H1 (cell line): ENCODE data around the gene MYL3. TPM values are rescaled to one million over a fixed set of nuclear protein-coding genes. Genes with fewer than 3 reads are reported as not detected.

Source experiments
- BCL11A ChIP-seq, 2 experiments: IDR thresholded peaks; one replicate each; pipeline ENCODE4 v1.6.1; 2011; ENCODE audit warnings: low read depth in 2 of 2, low read length in 2 of 2, mild to moderate bottlenecking in 2 of 2
- JUND ChIP-seq: IDR thresholded peaks from 2 replicates; pipeline ENCODE4 v1.6.1; 2011; ENCODE audit warnings: mild to moderate bottlenecking, improper control_type of control experiment, low read length
- MAX ChIP-seq: IDR thresholded peaks from 2 replicates; pipeline ENCODE4 v1.6.1; 2012; ENCODE audit warnings: inconsistent platforms
- POU5F1 ChIP-seq: IDR thresholded peaks from 2 replicates; pipeline ENCODE4 v1.6.1; 2011; ENCODE audit warnings: low read depth, mild to moderate bottlenecking, low read length, moderate library complexity
- RNF2 ChIP-seq: fragments of 200-900, 300-1000 bp; sonication (generic); IDR thresholded peaks from 2 replicates; pipeline ENCODE4 v1.7.1; 2016; ENCODE audit warnings: borderline replicate concordance, low read depth, mild to moderate bottlenecking, antibody characterized with exemption, low read length; ENCODE audit not compliant: poor library complexity, severe bottlenecking; ENCODE audit errors: missing control alignments
- SAP30 ChIP-seq: fragments of 300-600 bp; sonication (generic); IDR thresholded peaks from 2 replicates; pipeline ENCODE4 v1.7.1; 2012; ENCODE audit warnings: low read length, moderate library complexity, mild to moderate bottlenecking, inconsistent platforms; ENCODE audit not compliant: insufficient read depth, insufficient replicate concordance
- TBP ChIP-seq: IDR thresholded peaks from 2 replicates; pipeline ENCODE4 v1.6.1; 2011; ENCODE audit warnings: low read depth, low read length, improper control_type of control experiment
- TCF12 ChIP-seq: IDR thresholded peaks from 2 replicates; pipeline ENCODE4 v1.6.1; 2011; ENCODE audit warnings: low read depth, mild to moderate bottlenecking, low read length
- TEAD4 ChIP-seq: IDR thresholded peaks from 2 replicates; pipeline ENCODE4 v1.6.1; 2012; ENCODE audit warnings: low read depth, low read length, inconsistent platforms, mixed read lengths
- polyA plus RNA-seq, 7 experiments: library from polyadenylated mRNA; depleted of rRNA in 3 of 7; stranded (reverse) in 5 of 7; unstranded in 2 of 7; fragments of >200 nt in 5 of 7; fragments of 200-250 nt in 2 of 7; gene quantifications; 1 replicate in 5 of 7; 2 replicates in 1 of 7; 4 replicates in 1 of 7; pipeline versions ENCODE4 v1.2.1 to v1.2.3, GENCODE V29; 2011 to 2013; ENCODE audit warnings: missing spikeins in 2 of 7, mixed read lengths in 2 of 7
- total RNA-seq: library from RNA; stranded (reverse); fragmentation: NEBNext Ultra II Directional; extraction: Animal tissue kit (Norgen Biotek cat#: 25700); gene quantifications from 2 replicates; pipeline ENCODE4 v1.2.1, GENCODE V29; 2021
- TF ChIP-seq, protein P1 (sequence below): fragments of 300-600 bp; sonication (generic); IDR thresholded peaks from 2 replicates; pipeline ENCODE4 v1.7.1; 2012; ENCODE audit warnings: low read length, moderate library complexity, mild to moderate bottlenecking, inconsistent platforms; ENCODE audit not compliant: insufficient replicate concordance
- TF ChIP-seq, protein P2 (sequence below): IDR thresholded peaks from 2 replicates; pipeline ENCODE4 v1.6.1; 2011; ENCODE audit warnings: low read depth, mild to moderate bottlenecking, low read length; ENCODE audit not compliant: insufficient read depth

Gene MYL3
- total and polyA plus RNA-seq, 2 of the 8 experiments (the other 6 are each of a cell fraction or from before 2014, with no cell fraction given): 0.06 TPM; not detected in 1

- TF ChIP-seq, protein P1, sequence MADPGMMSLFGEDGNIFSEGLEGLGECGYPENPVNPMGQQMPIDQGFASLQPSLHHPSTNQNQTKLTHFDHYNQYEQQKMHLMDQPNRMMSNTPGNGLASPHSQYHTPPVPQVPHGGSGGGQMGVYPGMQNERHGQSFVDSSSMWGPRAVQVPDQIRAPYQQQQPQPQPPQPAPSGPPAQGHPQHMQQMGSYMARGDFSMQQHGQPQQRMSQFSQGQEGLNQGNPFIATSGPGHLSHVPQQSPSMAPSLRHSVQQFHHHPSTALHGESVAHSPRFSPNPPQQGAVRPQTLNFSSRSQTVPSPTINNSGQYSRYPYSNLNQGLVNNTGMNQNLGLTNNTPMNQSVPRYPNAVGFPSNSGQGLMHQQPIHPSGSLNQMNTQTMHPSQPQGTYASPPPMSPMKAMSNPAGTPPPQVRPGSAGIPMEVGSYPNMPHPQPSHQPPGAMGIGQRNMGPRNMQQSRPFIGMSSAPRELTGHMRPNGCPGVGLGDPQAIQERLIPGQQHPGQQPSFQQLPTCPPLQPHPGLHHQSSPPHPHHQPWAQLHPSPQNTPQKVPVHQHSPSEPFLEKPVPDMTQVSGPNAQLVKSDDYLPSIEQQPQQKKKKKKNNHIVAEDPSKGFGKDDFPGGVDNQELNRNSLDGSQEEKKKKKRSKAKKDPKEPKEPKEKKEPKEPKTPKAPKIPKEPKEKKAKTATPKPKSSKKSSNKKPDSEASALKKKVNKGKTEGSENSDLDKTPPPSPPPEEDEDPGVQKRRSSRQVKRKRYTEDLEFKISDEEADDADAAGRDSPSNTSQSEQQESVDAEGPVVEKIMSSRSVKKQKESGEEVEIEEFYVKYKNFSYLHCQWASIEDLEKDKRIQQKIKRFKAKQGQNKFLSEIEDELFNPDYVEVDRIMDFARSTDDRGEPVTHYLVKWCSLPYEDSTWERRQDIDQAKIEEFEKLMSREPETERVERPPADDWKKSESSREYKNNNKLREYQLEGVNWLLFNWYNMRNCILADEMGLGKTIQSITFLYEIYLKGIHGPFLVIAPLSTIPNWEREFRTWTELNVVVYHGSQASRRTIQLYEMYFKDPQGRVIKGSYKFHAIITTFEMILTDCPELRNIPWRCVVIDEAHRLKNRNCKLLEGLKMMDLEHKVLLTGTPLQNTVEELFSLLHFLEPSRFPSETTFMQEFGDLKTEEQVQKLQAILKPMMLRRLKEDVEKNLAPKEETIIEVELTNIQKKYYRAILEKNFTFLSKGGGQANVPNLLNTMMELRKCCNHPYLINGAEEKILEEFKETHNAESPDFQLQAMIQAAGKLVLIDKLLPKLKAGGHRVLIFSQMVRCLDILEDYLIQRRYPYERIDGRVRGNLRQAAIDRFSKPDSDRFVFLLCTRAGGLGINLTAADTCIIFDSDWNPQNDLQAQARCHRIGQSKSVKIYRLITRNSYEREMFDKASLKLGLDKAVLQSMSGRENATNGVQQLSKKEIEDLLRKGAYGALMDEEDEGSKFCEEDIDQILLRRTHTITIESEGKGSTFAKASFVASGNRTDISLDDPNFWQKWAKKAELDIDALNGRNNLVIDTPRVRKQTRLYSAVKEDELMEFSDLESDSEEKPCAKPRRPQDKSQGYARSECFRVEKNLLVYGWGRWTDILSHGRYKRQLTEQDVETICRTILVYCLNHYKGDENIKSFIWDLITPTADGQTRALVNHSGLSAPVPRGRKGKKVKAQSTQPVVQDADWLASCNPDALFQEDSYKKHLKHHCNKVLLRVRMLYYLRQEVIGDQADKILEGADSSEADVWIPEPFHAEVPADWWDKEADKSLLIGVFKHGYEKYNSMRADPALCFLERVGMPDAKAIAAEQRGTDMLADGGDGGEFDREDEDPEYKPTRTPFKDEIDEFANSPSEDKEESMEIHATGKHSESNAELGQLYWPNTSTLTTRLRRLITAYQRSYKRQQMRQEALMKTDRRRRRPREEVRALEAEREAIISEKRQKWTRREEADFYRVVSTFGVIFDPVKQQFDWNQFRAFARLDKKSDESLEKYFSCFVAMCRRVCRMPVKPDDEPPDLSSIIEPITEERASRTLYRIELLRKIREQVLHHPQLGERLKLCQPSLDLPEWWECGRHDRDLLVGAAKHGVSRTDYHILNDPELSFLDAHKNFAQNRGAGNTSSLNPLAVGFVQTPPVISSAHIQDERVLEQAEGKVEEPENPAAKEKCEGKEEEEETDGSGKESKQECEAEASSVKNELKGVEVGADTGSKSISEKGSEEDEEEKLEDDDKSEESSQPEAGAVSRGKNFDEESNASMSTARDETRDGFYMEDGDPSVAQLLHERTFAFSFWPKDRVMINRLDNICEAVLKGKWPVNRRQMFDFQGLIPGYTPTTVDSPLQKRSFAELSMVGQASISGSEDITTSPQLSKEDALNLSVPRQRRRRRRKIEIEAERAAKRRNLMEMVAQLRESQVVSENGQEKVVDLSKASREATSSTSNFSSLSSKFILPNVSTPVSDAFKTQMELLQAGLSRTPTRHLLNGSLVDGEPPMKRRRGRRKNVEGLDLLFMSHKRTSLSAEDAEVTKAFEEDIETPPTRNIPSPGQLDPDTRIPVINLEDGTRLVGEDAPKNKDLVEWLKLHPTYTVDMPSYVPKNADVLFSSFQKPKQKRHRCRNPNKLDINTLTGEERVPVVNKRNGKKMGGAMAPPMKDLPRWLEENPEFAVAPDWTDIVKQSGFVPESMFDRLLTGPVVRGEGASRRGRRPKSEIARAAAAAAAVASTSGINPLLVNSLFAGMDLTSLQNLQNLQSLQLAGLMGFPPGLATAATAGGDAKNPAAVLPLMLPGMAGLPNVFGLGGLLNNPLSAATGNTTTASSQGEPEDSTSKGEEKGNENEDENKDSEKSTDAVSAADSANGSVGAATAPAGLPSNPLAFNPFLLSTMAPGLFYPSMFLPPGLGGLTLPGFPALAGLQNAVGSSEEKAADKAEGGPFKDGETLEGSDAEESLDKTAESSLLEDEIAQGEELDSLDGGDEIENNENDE: no peak
- no peak for TF ChIP-seq RNF2
- no peak for TF ChIP-seq JUND
- no peak for TF ChIP-seq MAX
- TF ChIP-seq, protein P2, sequence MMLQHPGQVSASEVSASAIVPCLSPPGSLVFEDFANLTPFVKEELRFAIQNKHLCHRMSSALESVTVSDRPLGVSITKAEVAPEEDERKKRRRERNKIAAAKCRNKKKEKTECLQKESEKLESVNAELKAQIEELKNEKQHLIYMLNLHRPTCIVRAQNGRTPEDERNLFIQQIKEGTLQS: no peak
- no peak for TF ChIP-seq TCF12
- TF ChIP-seq TEAD4: no peak
- TF ChIP-seq SAP30: no peak
- no peak for TF ChIP-seq POU5F1
- TF ChIP-seq BCL11A (IDR thresholded peaks at IDR 0.05; ENCODE audit: low read depth in 2 of 2, low read length in 2 of 2): no peak
- no peak for TF ChIP-seq TBP
These were observed 12.8 kb downstream of the MYL3 start (continued) for GRCh38 chr3:46850468-46850779.
